ENCODE measurements around the gene ANKRD39. TPM values are rescaled to one million over a fixed set of nuclear protein-coding genes. Genes with fewer than 3 reads are reported as not detected.

The ANKRD39 gene
- total and polyA plus RNA-seq, 5 donors, result 11.8 to 23.3 (median 14.1) TPM

- DNase-seq (peak; percentile 97 to 99 (median 99)), ATAC-seq (peak; percentile 98)
- H3K27ac ChIP-seq (ENCODE audit: low read length), result peak within 1 kb of the TSS; percentile 96
- H3K9me3 ChIP-seq (ENCODE audit: control insufficient read depth, low read length), result no peaks in the 10 kb centered on the region
- H3K4me1 ChIP-seq (ENCODE audit: control insufficient read depth, insufficient read depth, low read length), result peaks cover 25% of the 10 kb centered on the region
- no peaks in the 10 kb centered on the region for H3K27me3 ChIP-seq (ENCODE audit: control insufficient read depth, insufficient read depth)
- intact Hi-C loops (cut with DNase I), result no loop called here
- peak within 1 kb of the TSS; percentile 92 for H3K4me3 ChIP-seq (ENCODE audit: low read length)
- under 1% methylated on average over 103 of the region's 103 CpGs for WGBS
Observed at GRCh38 chr2:96816127-96816835, 41.5 kb downstream of the ANKRD39 start, which contains the start of gene CNNM3. Gene CNNM3, plus strand, starts transcription at chr2:96816268. Its CDS starts 10 bp downstream, at chr2:96816278.

- Histone ChIP-seq H3K4me3 (ENCODE audit: low read length) (peak overlapping the region; percentile 92), H3K9me3 (ENCODE audit: control insufficient read depth, low read length) (no peaks in the 10 kb centered on the region), H3K27ac (ENCODE audit: low read length) (peak overlapping the region; percentile 85), H3K4me1 (ENCODE audit: control insufficient read depth, insufficient read depth, low read length) (peaks cover 29% of the 10 kb centered on the region), H3K27me3 (ENCODE audit: control insufficient read depth, insufficient read depth) (no peaks in the 10 kb centered on the region)
- intact Hi-C loops (cut with DNase I), result no loop called here
- ATAC-seq (no peak), DNase-seq (peak in 2 of 3 donors; percentile 57 to 65)
- whole genome bisulfite sequencing, result 2% methylated on average over 60 of the region's 60 CpGs
Observed at GRCh38 chr2:96815326-96816126, 42.3 kb downstream of the ANKRD39 start.

- H3K27me3 ChIP-seq (ENCODE audit: control insufficient read depth, insufficient read depth), result no peaks in the 10 kb centered on the region
- peaks cover 21% of the 10 kb centered on the region for H3K4me1 ChIP-seq (ENCODE audit: control insufficient read depth, insufficient read depth, low read length)
- WGBS, result 90% methylated on average over 4 of the region's 4 CpGs
- H3K27ac ChIP-seq (ENCODE audit: low read length), result no peak overlapping the region
- ATAC-seq, result no peak
- intact Hi-C loops (cut with DNase I), result no loop called here
- H3K9me3 ChIP-seq (ENCODE audit: control insufficient read depth, low read length), result no peaks in the 10 kb centered on the region
- H3K4me3 ChIP-seq (ENCODE audit: low read length), result no peak overlapping the region
- DNase-seq, result no peak
Observed at GRCh38 chr2:96813656-96814055, 44.2 kb downstream of the ANKRD39 start.

- intact Hi-C loops (cut with DNase I), result no loop called here
- WGBS, result 22% methylated on average over 3 of the region's 3 CpGs
- peak in 1 of 2 donors; percentile 36 for ATAC-seq
Observed at GRCh38 chr2:96811917-96812316, 45.9 kb downstream of the ANKRD39 start.

GRCh38 chr2:96810783-96811192 is 47.0 kb downstream of the ANKRD39 start:
- Histone ChIP-seq H3K4me1 (ENCODE audit: control insufficient read depth, insufficient read depth, low read length) (peaks cover 14% of the 10 kb centered on the region), H3K4me3 (ENCODE audit: low read length) (no peak overlapping the region), H3K9me3 (ENCODE audit: control insufficient read depth, low read length) (no peaks in the 10 kb centered on the region), H3K27ac (ENCODE audit: low read length) (peak overlapping the region; percentile 45), H3K27me3 (ENCODE audit: control insufficient read depth, insufficient read depth) (no peaks in the 10 kb centered on the region)
- intact Hi-C loops (cut with DNase I), result no loop called here
- 83% methylated on average over 5 of the region's 5 CpGs for WGBS
- DNase-seq, result no peak
- ATAC-seq, result no peak

More at GRCh38 chr2:96811917-96812316, 45.9 kb downstream of the ANKRD39 start:
- H3K9me3 ChIP-seq (ENCODE audit: control insufficient read depth, low read length), result no peaks in the 10 kb centered on the region
- peak; percentile 79 to 86 (median 82) for DNase-seq
- H3K4me1 ChIP-seq (ENCODE audit: control insufficient read depth, insufficient read depth, low read length), result peaks cover 14% of the 10 kb centered on the region
- H3K27me3 ChIP-seq (ENCODE audit: control insufficient read depth, insufficient read depth), result no peaks in the 10 kb centered on the region
- no peak overlapping the region for H3K4me3 ChIP-seq (ENCODE audit: low read length)
- peak overlapping the region; percentile 61 for H3K27ac ChIP-seq (ENCODE audit: low read length)

GRCh38 chr2:96809951-96810782 is 47.6 kb downstream of the ANKRD39 start:
- Histone ChIP-seq H3K4me3 (ENCODE audit: low read length) (no peak overlapping the region), H3K27ac (ENCODE audit: low read length) (peak overlapping the region; percentile 42), H3K9me3 (ENCODE audit: control insufficient read depth, low read length) (no peaks in the 10 kb centered on the region), H3K4me1 (ENCODE audit: control insufficient read depth, insufficient read depth, low read length) (peaks cover 14% of the 10 kb centered on the region), H3K27me3 (ENCODE audit: control insufficient read depth, insufficient read depth) (no peaks in the 10 kb centered on the region)
- ATAC-seq (peak in 1 of 2 donors; percentile 5), DNase-seq (no peak)
- intact Hi-C loops (cut with DNase I), result no loop called here
- WGBS, result 74% methylated on average over 12 of the region's 12 CpGs

GRCh38 chr2:96809216-96809882 is 48.5 kb downstream of the ANKRD39 start:
- Histone ChIP-seq H3K27me3 (ENCODE audit: control insufficient read depth, insufficient read depth) (no peaks in the 10 kb centered on the region), H3K4me1 (ENCODE audit: control insufficient read depth, insufficient read depth, low read length) (peaks cover 14% of the 10 kb centered on the region), H3K27ac (ENCODE audit: low read length) (no peak overlapping the region), H3K4me3 (ENCODE audit: low read length) (no peak overlapping the region), H3K9me3 (ENCODE audit: control insufficient read depth, low read length) (no peaks in the 10 kb centered on the region)
- no peak for DNase-seq
- WGBS, result 78% methylated on average over 13 of the region's 13 CpGs
- intact Hi-C loops (cut with DNase I), result no loop called here
- ATAC-seq, result no peak

GRCh38 chr2:96808176-96808837 is 49.5 kb downstream of the ANKRD39 start:
- H3K4me1 ChIP-seq (ENCODE audit: control insufficient read depth, insufficient read depth, low read length), result peaks cover 14% of the 10 kb centered on the region
- WGBS, result 77% methylated on average over 10 of the region's 10 CpGs
- ATAC-seq, result peak in 1 of 2 donors; percentile 18
- H3K27ac ChIP-seq (ENCODE audit: low read length), result no peak overlapping the region
- H3K27me3 ChIP-seq (ENCODE audit: control insufficient read depth, insufficient read depth), result no peaks in the 10 kb centered on the region
- H3K4me3 ChIP-seq (ENCODE audit: low read length), result no peak overlapping the region
- intact Hi-C loops (cut with DNase I), result no loop called here
- no peak for DNase-seq
- H3K9me3 ChIP-seq (ENCODE audit: control insufficient read depth, low read length), result no peaks in the 10 kb centered on the region

- intact Hi-C loops (cut with DNase I), result no loop called here
Observed at GRCh38 chr2:96807127-96807471, 50.7 kb downstream of the ANKRD39 start.

More at GRCh38 chr2:96807127-96807471, 50.7 kb downstream of the ANKRD39 start:
- no peaks in the 10 kb centered on the region for H3K27me3 ChIP-seq (ENCODE audit: control insufficient read depth, insufficient read depth)
- H3K4me3 ChIP-seq (ENCODE audit: low read length), result no peak overlapping the region
- DNase-seq (no peak), ATAC-seq (no peak)
- H3K27ac ChIP-seq (ENCODE audit: low read length), result no peak overlapping the region
- H3K9me3 ChIP-seq (ENCODE audit: control insufficient read depth, low read length), result no peaks in the 10 kb centered on the region
- H3K4me1 ChIP-seq (ENCODE audit: control insufficient read depth, insufficient read depth, low read length), result peaks cover 11% of the 10 kb centered on the region
- WGBS, result 96% methylated on average over 10 of the region's 10 CpGs

All from right cardiac atrium (tissue), 5 donors.